Middle frontal gyrus (tissue), 1 donor: ENCODE results near the gene ARMC12.
"Not testable (repeated sequence)": the region's sequence is repeated elsewhere in the genome, so short reads cannot be mapped to it uniquely, and the experiment has no call there.

Source experiments
- DNase-seq: peaks from one replicate; pipeline ENCODE4 v3.0.0-alpha.2; 2015; ENCODE audit warnings: low spot score; ENCODE audit errors: extremely low spot score

Gene ARMC12

DNA sequence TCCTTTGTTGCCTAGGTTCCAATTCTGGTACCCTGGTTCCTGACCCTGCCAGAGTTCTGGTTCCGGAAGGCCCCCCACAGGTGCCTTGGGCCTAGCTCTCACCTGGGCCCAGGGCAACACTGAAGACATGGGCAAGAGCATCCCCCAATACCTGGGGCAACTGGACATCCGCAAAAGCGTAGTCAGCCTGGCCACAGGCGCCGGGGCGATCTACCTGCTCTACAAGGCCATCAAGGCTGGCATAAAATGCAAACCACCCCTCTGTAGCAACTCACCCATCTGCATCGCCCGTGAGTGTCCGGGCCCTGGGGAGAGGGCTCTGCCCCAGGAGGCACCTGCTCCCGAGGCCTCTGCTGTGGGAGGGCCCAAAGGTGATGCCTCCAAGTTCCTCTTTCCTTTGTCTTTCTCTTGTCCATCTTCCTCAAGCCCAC, at the start of gene ARMC12:
Gene ARMC12 (plus strand): TSS at position 51 of the 431 bp plus-strand sequence. CDS start 77 bp downstream, at position 128.
- no peak for DNase-seq

GRCh38 chr6:35687658-35688604, 48.9 kb upstream of the ARMC12 start:
- DNase-seq = no peak

GRCh38 chr6:35688605-35689322, 48.1 kb upstream of the ARMC12 start, which contains the start of gene FKBP5:
Gene FKBP5, minus strand, starts transcription at chr6:35688915. Its CDS starts 46,091 bp downstream, at chr6:35642824.
- DNase-seq = peak; percentile 61

GRCh38 chr6:35690006-35690405, 46.8 kb upstream of the ARMC12 start:
- not testable (repeated sequence) for DNase-seq

- DNase-seq = no peak
Observed at GRCh38 chr6:35690484-35690883, 46.3 kb upstream of the ARMC12 start.

GRCh38 chr6:35691027-35691824, 45.6 kb upstream of the ARMC12 start:
- no peak for DNase-seq

DNA sequence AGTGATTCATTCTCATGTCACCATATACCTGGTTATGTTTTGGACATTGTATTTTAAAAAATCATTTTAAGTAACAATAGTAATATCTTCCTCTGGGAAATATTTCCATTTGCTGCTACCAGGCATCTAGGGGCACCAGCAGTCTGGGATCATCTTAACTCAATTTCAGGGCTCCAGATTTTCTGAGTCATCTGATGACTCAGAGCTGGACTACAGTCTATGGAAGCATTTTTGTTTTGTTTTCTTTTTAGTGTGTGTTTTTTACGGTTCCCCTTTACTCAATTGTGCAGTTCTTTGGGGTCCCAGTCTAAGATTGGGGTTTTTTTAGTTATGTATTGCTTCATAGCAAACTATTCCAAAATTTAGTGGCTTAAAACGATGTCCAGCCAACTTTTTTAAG, 42.4 kb upstream of the ARMC12 start:
- no peak for DNase-seq

DNA sequence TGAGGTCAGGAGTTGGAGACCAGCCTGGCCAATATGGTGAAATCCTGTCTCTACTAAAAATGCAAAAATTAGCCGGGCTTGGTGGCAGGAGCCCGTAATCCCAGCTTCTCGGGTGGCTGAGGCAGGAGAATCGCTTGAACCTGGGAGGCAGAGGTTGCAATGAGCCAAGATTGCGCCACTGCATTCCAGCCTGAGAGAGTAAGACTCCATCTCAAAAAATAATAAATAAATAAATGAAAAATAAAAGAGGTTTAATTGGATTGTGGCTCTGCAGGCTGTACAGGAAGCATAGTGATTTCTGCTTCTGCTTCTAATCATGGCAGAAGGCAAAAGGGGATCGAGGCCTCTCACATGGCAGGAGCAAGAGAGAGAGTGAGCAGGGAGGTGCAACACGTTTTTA, 38.4 kb upstream of the ARMC12 start:
- DNase-seq = not testable (repeated sequence)

DNA sequence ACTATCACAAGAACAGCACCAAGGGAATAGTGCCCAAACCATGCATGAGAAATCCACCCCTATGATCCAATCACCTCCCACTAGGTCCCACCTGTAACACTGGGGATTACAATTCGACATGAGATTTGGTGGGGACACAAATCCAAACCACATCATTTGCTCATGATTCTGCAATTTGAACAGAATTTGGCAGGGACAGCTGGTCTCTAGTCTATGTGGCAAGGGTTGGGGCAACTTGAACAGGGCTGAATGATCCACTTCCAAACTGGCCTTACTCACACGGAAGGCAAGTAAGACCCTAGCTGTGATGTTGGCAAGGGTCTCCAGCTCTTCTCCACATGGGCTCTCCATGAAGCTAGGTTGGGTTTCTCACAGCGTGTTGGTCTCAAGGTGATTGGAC, 38.0 kb upstream of the ARMC12 start:
- no peak for DNase-seq

GRCh38 chr6:35703554-35703953, 33.3 kb upstream of the ARMC12 start:
- DNase-seq = no peak

DNA sequence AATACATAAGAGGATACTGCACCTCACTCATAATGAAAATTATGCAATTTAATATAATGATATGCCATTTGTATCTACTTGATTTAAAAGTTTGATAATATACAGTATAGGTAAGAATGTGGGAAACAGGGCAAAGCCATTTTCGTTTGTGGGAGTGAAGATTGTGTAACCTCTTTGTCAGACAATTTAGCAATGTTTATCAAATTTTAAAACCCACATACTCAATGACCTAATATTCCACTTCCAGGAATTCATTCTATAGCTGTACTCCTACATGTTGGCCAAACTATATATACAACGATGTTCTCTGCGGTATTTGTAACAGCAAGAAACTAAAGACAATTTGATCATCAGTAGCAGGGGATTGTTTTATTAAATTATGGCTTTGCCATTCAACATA, 30.4 kb upstream of the ARMC12 start:
- no peak for DNase-seq

DNA sequence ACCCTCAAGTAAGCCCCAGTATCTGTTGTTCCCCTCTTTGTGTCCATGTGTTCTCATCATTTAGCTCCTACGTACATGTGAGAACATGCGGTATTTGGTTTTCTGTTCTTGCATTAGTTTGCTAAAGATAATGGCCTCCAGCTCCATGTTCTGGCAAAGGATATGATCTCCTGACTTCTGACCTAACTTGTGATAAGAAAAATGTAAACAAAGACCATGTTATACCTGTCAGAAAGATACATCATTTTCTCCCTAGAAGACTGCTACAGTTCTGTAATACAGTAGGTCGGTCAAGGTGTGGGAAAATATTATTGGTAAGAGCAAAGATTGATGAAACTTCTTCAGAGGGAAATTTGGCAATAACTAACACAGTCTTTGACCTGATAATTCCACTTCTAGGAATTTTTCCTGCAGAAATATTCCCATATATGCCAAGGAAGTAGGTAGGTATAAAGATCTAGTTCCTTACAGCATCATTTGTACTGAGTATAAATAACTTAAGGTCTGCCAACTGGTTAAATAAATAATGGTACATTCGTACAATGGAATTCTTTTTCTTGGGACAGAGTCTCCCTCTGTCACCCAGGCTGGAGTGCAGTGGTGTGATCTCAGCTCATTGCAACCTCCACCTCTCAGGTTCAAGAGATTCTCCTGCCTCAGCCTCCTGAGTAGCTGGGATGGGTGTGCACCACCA, 29.0 kb upstream of the ARMC12 start:
- no peak for DNase-seq

DNA sequence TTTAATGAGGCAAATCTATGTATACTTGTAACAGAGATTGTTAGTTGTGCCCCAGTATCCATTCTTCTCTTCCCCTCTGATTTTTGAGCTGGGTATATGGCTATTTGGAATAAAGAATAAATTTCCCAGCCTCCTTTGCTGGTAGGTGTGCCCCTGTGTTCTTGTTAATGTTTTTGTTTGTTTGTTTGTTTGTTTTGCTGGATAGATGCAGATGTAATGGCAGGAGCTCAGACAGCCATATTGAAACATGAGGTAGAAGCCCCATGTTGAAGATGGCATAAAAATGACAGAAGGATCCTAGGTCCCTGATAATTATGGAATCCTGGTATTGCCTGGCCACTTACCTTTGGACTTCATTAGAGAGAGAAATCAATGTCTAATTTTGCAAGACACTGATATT, 28.2 kb upstream of the ARMC12 start:
- DNase-seq = no peak

DNA sequence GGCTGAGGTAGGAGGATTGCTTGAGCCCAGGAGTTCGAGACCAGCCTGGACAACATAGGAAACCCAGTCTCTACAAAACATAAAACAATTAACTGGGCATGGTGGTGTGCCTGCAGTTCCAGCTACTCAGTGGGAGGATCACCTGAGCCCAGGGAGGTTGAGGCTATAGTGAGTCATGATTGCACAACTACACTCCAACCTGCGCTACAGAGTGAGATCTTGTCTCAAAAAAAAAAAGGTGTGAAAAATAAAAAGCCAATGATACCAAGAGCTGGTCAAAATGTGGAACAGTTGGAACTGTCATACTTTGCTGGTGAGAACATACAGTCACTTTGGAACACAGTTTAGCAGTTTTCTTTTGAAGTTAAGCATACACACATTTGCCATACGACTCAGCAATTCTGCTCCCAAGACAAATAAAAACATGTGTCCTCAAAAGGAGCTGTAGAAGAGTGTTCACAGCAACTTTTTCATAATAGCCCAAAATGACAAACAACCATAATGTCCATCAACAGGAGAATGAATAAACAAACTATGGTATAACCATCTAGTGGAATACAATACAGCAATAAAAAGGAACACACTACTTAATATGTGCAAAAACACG, 26.5 kb upstream of the ARMC12 start:
- DNase-seq = no peak

DNA sequence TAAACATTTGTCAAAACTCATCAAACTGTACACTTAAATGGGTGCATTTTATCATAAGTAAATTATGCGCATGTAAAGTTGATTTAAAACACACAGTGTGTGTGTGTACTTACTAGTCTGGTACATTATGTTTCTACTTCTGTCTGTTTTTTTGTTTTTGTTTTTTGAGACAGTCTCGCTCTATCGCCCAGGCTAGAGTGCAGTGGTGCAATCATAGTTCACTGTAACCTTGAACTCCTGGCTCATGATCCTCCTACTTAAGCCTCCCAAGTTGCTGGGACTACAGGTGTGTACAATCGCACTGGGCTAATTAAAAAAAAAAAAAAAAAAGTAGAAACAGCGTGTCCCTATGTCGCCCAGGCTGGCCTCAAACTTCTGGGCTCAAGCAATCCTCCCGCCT, 25.1 kb upstream of the ARMC12 start:
- DNase-seq = no peak

DNA sequence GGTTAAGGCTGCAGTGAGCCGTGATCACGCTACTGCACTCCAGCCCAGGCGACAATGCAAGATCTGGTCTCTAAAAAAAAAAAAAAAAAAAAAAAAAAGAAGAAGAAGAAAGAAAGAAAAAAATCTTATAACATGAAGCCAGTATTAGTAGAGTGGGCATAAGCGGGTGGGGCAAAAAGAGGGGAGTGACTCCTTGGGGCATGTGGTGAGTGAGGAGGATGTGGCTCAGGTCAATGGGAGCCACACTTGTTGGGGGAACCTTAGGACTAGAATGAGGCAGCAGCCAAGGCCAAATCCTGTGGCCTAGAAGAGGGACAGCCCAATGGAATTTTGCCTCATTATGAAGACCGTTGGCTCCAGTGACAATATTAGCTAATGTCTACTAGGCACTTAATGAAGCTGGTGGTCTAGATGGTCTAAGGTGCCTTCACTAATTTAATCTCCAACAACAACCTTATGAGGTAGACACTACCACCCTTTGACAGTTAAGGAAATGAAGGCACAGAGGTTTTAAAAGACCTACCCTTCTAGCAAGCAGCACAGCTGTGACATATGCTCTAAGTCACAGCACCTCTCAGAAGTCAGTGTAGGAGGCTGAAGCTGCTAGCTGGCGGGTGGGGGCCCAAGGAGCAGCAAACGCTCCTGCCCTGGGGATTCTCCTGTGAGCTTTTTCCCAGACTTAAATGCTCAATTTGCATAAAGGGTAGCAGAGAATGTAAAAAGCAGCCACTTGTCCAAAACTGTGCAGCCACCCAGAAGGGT, 23.6 kb upstream of the ARMC12 start:
- no peak for DNase-seq

DNA sequence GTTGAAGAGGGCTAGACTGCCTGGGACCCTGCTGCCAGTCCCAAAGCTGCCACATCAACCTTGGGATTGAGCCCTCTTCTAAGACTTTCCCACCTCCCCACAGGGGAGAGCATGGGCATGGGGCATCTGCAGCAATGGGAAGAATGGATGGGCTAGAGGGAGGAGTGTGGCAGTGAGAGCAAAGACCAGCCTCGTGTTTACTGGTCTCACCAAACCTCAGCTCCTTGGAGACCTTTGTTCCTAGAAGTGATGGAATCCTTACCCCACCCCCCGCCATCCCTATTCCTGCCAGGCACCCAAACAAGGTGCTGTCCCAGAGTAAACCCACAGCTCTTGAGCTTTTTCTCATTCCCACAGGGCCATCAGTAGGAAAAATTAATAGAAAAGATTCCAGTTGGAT, 20.0 kb upstream of the ARMC12 start:
- no peak for DNase-seq

DNA sequence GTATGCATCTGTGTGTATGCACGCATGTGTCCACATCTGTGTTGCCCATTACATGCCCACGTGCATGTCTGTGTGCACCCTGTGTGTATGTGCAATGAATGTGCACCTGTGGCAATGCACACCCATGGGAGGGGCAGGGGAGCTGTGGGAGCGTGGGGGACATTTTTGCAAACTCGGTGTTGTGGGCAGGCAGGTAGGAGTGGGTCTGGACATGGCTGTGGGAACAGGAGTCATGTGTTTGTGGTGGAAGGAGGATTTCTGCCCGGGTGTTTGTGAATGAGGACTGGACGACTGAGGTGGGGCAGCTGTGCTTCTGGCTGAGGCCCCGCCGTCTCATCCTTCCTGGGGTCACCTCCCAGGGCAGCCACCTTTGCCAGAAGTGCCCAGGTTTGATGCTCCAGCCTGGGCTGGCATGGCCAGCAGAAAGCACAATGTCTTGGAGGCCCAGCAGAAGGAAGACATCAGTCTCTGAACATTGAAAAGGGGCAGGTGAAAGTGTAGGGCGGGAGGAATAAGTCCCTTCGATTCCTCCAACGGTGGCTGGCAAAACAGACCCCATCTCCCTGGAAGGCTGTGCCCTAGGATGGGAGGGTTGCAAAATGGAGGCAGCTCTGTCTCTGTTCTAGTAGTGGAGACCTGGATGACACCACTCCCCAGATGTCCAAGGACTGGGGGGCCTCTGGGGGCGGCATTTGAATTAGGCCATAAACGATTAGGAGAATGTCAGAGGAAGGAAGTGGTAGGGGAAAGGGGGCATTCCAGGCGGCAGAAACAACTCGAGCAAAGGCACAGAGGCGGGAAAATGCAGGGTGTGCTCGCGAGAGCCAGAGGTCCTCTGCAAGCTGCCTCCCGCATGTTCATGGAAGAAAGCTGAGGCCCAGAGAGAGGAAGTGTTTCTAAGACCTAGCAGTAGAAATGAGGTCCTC, 19.1 kb upstream of the ARMC12 start:
- DNase-seq = no peak

GRCh38 chr6:35718375-35718736, 18.5 kb upstream of the ARMC12 start:
- no peak for DNase-seq
